PC-3 (cell line): ENCODE results near the gene PCDHB12. TPM values are rescaled to one million over a fixed set of nuclear protein-coding genes. Genes with fewer than 3 reads are reported as not detected.

Source experiments
- ATAC-seq: fragments of 200-7000 bp; cut with Tn5 transposase; 2 replicates; pipeline ENCODE4 v1.9.1; 2020; ENCODE audit warnings: mild to moderate bottlenecking, moderate library complexity
- BruUV-seq: library from RNA; stranded (reverse); fragments of 400-500 nt; replicated peaks from 2 replicates; lab custom pipeline; 2021; lab: Mats Ljungman, UMichigan
- CTCF ChIA-PET: fragments of 300-600 bp; sonication (Branson Sonifier 250); formaldehyde crosslinking; loops from one replicate; lab custom pipeline; 2022; ENCODE audit warnings: antibody characterized with exemption; lab: Charles Lee
- POLR2A ChIA-PET: fragments of 300-600 bp; sonication (Branson Sonifier 250); formaldehyde crosslinking; loops from one replicate; lab custom pipeline; 2022; ENCODE audit warnings: antibody characterized with exemption; ENCODE audit not compliant: unreplicated experiment; lab: Charles Lee
- DNase-seq: peaks from one replicate; pipeline ENCODE4 v3.0.0-alpha.2; 2015
- H2AFZ ChIP-seq: fragments of 300-600 bp; sonication (generic); 2 replicates; pipeline ENCODE4 v1.6.0; 2016; ENCODE audit warnings: antibody characterized with exemption, low read length
- H3F3A ChIP-seq: fragments of 300-600 bp; sonication (generic); one replicate; pipeline ENCODE4 v1.6.0; 2017; ENCODE audit warnings: antibody characterized with exemption, low read length, control low read depth, mild to moderate bottlenecking; ENCODE audit not compliant: unreplicated experiment
- H3K27ac ChIP-seq: fragments of 300-600 bp; sonication (generic); 2 replicates; pipeline ENCODE4 v1.5.1; 2016; ENCODE audit warnings: mild to moderate bottlenecking, low read length
- H3K27me3 ChIP-seq: fragments of 300-600 bp; sonication (generic); 2 replicates; pipeline ENCODE4 v1.6.1; 2016; ENCODE audit warnings: low read length, mixed read lengths
- H3K36me3 ChIP-seq: fragments of 300-600 bp; sonication (generic); 2 replicates; pipeline ENCODE4 v1.6.1; 2016; ENCODE audit warnings: low read depth, mixed run types, low read length, mixed read lengths
- H3K4me1 ChIP-seq: fragments of 300-600 bp; sonication (generic); 2 replicates; pipeline ENCODE4 v1.5.1; 2016; ENCODE audit warnings: low read length; ENCODE audit not compliant: insufficient read depth
- H3K4me2 ChIP-seq: fragments of 300-600 bp; sonication (generic); 2 replicates; pipeline ENCODE4 v1.6.0; 2016; ENCODE audit warnings: low read length
- H3K4me3 ChIP-seq: fragments of 300-600 bp; sonication (generic); 2 replicates; pipeline ENCODE4 v1.5.1; 2016; ENCODE audit warnings: mild to moderate bottlenecking, low read length, mixed read lengths
- H3K79me2 ChIP-seq: fragments of 300-600 bp; sonication (generic); 2 replicates; pipeline ENCODE4 v1.6.1; 2017; ENCODE audit warnings: low read length, mixed read lengths
- H3K9ac ChIP-seq: fragments of 300-600 bp; sonication (generic); 2 replicates; pipeline ENCODE4 v1.6.0; 2016; ENCODE audit warnings: mild to moderate bottlenecking, low read length
- H3K9me2 ChIP-seq: fragments of 300-600 bp; sonication (generic); replicated peaks from 2 replicates; pipeline ENCODE4 v1.6.1; 2016; ENCODE audit warnings: mixed run types, low read length, mixed read lengths
- H3K9me3 ChIP-seq: fragments of 300-600 bp; sonication (generic); 2 replicates; pipeline ENCODE4 v1.6.1; 2016; ENCODE audit warnings: low read length, mixed read lengths
- H4K20me1 ChIP-seq: fragments of 300-600 bp; sonication (generic); 2 replicates; pipeline ENCODE4 v1.6.1; 2016; ENCODE audit warnings: low read length, mixed read lengths
- CTCF ChIP-seq: fragments of 300-600 bp; sonication (generic); conservative IDR thresholded peaks from 2 replicates; pipeline ENCODE4 v1.5.1; 2017; ENCODE audit warnings: antibody characterized with exemption, low read depth, mild to moderate bottlenecking, low read length
- EZH2 ChIP-seq: fragments of 300-600 bp; sonication (generic); IDR thresholded peaks from one replicate; pipeline ENCODE4 v1.6.1; 2017; ENCODE audit warnings: antibody characterized with exemption, mild to moderate bottlenecking, low read length; ENCODE audit not compliant: unreplicated experiment
- EZH2phosphoT487 ChIP-seq: fragments of 300-600 bp; sonication (generic); IDR thresholded peaks from 2 replicates; pipeline ENCODE4 v1.6.1; 2018; ENCODE audit warnings: mild to moderate bottlenecking, antibody characterized with exemption, low read length, borderline replicate concordance
- intact Hi-C: fragments of 100-400 bp; cut with micrococcal nuclease; formaldehyde crosslinking; loops from 2 replicates; pipeline ENCODE4 v1.9.0; 2023
- total RNA-seq: library from RNA; depleted of rRNA; stranded (reverse); fragments of >200 nt; gene quantifications from 2 replicates; pipeline ENCODE4 v1.2.3, GENCODE V29; 2014

The PCDHB12 gene
- total RNA-seq, 1 experiment from 2014 or later, result 0.15 TPM

- Histone ChIP-seq H3F3A (no peaks in the 10 kb centered on the region), H3K4me1 (no peaks in the 10 kb centered on the region), H3K27ac (no peak overlapping the region), H3K27me3 (no peaks in the 10 kb centered on the region), H3K4me2 (no peak overlapping the region), H3K79me2 (no peaks in the 10 kb centered on the region), H3K4me3 (no peak overlapping the region), H4K20me1 (no peaks in the 10 kb centered on the region), H2AFZ (no peak overlapping the region), H3K9me3 (0 out of 2 replicates have a peak, but pooled peaks cover 4% of the 10 kb centered on the region), H3K36me3 (no peaks in the 10 kb centered on the region), H3K9me2 (no peaks in the 10 kb centered on the region), H3K9ac (no peak overlapping the region)
- DNase-seq (no peak), ATAC-seq (no peak)
- BruUV-seq, result no TSS peak
- intact Hi-C loops, result no loop called here
- TF ChIP-seq CTCF (no peak), EZH2 (no peak), EZH2phosphoT487 (no peak)
- ChIA-PET POLR2A (no interaction called here), CTCF (no interaction called here)
These were observed 28.2 kb downstream of the PCDHB12 start for GRCh38 chr5:141236516-141237313.

- intact Hi-C loops, result no loop called here
- no peak for ATAC-seq
- H3K79me2 ChIP-seq, result no peaks in the 10 kb centered on the region
These were observed 33.0 kb downstream of the PCDHB12 start for GRCh38 chr5:141241496-141241895.

More at GRCh38 chr5:141241496-141241895, 33.0 kb downstream of the PCDHB12 start:
- CTCF ChIA-PET, result no interaction called here
- H3K4me3 ChIP-seq, result no peak overlapping the region
- H4K20me1 ChIP-seq, result no peaks in the 10 kb centered on the region
- H3K4me1 ChIP-seq, result no peaks in the 10 kb centered on the region
- H2AFZ ChIP-seq, result no peak overlapping the region
- TF ChIP-seq EZH2 (no peak), CTCF (no peak), EZH2phosphoT487 (no peak)
- H3K9ac ChIP-seq, result no peak overlapping the region
- peaks cover 17% of the 10 kb centered on the region; the same call in 1 of the 2 replicates for H3K9me3 ChIP-seq
- H3K36me3 ChIP-seq, result no peaks in the 10 kb centered on the region
- H3K27me3 ChIP-seq, result no peaks in the 10 kb centered on the region
- DNase-seq, result no peak
- no TSS peak for BruUV-seq
- H3F3A ChIP-seq, result no peaks in the 10 kb centered on the region
- no peaks in the 10 kb centered on the region for H3K9me2 ChIP-seq
- no peak overlapping the region for H3K27ac ChIP-seq
- H3K4me2 ChIP-seq, result no peak overlapping the region
- POLR2A ChIA-PET, result no interaction called here
